Sciatic nerve (tissue), 2 donors: ENCODE data around the gene ARL14EP. TPM values are rescaled to one million over a fixed set of nuclear protein-coding genes. Genes with fewer than 3 reads are reported as not detected.

Experiments used
- ATAC-seq: fragments of 200-7000 bp; cut with Tn5 transposase; one replicate; pipeline ENCODE4 v1.9.1; 2020; ENCODE audit warnings: mild to moderate bottlenecking, moderate library complexity
- DNase-seq: peaks from one replicate; pipeline ENCODE4 v3.0.0-alpha.2; 2020; ENCODE audit warnings: low spot score
- intact Hi-C: fragments of 100-400 bp; cut with DNase I; formaldehyde crosslinking; loops from one replicate; pipeline ENCODE4 v1.14.2; 2022
- total RNA-seq: library from RNA; stranded (reverse); fragmentation: NEBNext Ultra II Directional; extraction: Animal tissue kit (Norgen Biotek cat#: 25700); gene quantifications from one replicate; pipeline ENCODE4 v1.2.1, GENCODE V29; 2021
- donor health status: DM: no; HTN: no; CAD: no.
- donor health status: DM: no; HTN: no; CAD: no.

ARL14EP gene
- total RNA-seq, 1 donor from 2014 or later = 27.5 TPM

- ATAC-seq (no peak), DNase-seq (no peak)
- intact Hi-C loops = no loop called here
These were observed 713 bp upstream of the ARL14EP start for GRCh38 chr11:30322191-30322590.

GRCh38 chr11:30326114-30326778 is 3.3 kb downstream of the ARL14EP start:
- intact Hi-C loops = no loop called here
- DNase-seq (no peak), ATAC-seq (no peak)

- intact Hi-C loops = no loop called here
- ATAC-seq (no peak), DNase-seq (no peak)
These were observed 4.0 kb downstream of the ARL14EP start for GRCh38 chr11:30326906-30327305.

DNA sequence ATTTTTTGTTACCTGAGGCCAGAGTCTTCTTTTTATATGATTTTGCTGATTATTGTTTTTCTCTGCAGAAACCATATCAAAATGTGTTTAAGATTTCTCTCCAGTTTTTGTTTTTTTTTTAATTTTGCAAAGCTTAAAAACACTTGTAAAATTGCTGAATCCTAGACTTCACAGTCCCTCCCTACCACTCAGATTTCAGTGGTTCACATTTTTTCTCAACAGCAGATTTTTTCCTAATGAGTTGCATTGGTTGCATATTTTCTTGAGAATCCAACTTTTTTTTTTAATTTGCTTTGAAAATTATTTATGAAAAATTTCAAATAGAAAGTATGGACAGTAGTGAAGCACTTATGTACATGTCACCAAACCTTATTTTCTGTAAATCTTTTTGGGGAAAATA is 5.8 kb downstream of the ARL14EP start:
- ATAC-seq = no peak
- DNase-seq = no peak
- intact Hi-C loops = no loop called here

DNA sequence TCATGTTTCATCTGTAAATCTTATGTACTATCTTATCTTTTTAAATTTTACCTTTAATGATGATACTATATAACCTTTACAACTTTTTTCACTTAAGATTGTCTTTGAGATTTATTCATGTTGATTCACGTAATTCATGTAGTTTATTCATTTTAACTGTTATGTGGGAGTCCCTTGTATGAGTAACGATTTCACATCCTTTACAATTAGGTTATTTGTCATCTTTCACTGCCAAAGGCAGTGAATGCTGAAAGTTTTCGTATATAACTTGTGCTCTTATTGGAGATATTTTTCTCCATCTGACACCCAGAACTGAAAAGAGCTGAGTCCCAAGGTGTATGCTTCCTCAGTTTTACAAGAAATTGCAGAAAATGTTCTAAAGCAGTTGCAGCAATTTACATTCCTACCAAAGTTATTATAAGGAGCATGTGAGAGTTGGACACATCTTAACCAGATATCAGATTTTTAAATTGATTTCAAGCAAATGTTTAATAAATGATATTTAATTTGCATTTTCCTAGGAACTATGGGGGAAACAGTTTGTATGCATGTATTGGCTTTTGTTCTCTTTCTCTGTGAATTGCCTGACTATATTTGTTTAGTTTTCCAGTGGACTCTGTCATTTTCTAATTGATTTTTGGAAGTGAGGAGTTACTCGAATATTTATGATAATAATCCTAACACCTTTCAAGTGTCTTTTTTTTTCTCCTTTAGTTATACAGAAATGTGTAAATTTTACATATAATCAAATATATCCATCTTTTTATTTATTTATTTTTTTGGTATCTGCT is 6.4 kb downstream of the ARL14EP start:
- intact Hi-C loops = no loop called here
- ATAC-seq (no peak), DNase-seq (no peak)

- intact Hi-C loops = no loop called here
- ATAC-seq (no peak), DNase-seq (no peak)
These were observed 10.5 kb downstream of the ARL14EP start for GRCh38 chr11:30333405-30333804.

- intact Hi-C loops = no loop called here
- DNase-seq = no peak
- peak; percentile 34 for ATAC-seq
These were observed 19.8 kb downstream of the ARL14EP start for GRCh38 chr11:30342736-30343166.

DNA sequence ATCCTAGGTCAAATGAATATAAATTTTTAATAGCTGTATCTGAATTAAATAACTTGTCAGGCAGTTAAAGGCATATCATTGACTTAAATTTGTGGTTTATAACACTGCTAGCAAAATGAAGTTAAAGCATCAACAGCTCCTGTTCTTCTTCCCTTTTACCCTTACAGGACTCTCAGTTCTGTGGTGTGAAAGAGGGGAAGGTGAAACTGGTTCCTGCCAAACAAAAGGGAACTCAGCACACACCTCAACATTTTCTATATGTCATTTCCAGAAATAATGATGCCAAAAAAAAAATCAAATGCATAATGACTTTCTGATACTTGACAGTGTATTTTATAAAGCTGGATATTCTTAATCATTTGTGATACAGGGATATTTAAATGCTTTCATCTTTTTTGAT is 21.2 kb downstream of the ARL14EP start:
- DNase-seq (no peak), ATAC-seq (no peak)
- intact Hi-C loops = no loop called here

DNA sequence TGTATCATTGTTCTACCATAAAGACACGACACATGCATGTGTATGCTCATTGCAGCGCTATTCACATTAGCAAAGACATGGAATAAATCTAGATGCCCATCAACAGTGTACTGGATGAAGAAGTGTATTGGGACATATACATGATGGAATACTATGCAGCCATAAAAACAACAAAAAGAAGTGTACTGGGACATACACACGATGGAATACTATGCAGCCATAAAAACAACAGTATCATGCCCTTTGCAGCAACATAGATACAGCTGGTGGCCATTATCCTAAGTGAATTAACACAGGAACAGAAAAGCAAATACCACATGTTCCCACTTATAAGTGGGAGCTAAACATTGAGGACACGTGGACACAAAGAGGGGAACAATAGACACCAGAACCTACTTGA is 22.7 kb downstream of the ARL14EP start:
- no peak for ATAC-seq
- no peak for DNase-seq
- intact Hi-C loops = loop anchor here (5.0 kb wide), 2 partner anchors 517 to 572 kb away; no protein-coding TSS in a partner anchor

- no peak for DNase-seq
- intact Hi-C loops = loop anchor here (5.0 kb wide), 2 partner anchors 516 to 571 kb away; no protein-coding TSS in a partner anchor
- peak; percentile 41 for ATAC-seq
These were observed 23.3 kb downstream of the ARL14EP start for GRCh38 chr11:30346068-30346688.

GRCh38 chr11:30348035-30348434 is 25.1 kb downstream of the ARL14EP start:
- intact Hi-C loops = loop anchor here (5.0 kb wide), 2 partner anchors 514 to 569 kb away; no protein-coding TSS in a partner anchor
- DNase-seq = no peak
- no peak for ATAC-seq

DNA sequence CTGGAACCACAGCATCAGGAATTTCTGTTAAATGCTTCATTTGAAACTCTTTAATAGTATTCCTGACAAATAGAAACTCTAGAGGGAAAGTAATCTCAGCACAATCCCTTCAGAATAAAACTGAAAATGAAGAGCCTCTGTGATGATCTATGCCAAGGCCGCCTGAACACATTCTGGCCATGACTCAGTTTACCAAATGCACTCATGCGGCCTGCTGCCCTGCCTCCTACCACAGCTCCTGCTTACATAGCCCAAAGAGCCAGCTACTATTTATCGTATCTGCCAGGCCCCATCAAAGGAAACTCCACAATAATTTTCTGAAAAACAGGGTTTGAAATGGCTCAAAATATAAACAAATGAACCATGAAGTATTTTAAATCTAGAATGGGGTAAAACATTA is 27.0 kb downstream of the ARL14EP start:
- ATAC-seq = no peak
- no peak for DNase-seq
- intact Hi-C loops = loop anchor here (5.0 kb wide), 2 partner anchors 512 to 567 kb away; no protein-coding TSS in a partner anchor

DNA sequence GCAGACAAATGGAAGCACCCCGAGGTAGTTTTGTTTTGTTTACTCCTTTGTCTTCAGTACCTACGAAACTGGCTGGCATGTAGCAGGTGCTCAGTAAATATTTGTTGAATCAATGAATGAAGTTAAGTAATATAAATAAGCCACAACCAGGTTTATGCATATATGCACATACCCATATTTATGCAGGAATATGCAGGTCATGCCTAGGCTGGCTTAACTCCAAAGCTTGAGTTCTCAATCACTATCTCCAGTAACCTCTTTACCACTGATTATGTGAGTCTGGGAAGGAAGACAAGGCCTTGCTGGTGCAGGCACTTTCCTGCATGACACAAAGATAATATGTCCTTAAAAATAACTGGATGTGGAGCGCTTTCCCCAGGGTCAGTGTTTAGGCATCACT is 27.5 kb downstream of the ARL14EP start:
- DNase-seq = no peak
- intact Hi-C loops = no loop called here
- ATAC-seq = no peak

DNA sequence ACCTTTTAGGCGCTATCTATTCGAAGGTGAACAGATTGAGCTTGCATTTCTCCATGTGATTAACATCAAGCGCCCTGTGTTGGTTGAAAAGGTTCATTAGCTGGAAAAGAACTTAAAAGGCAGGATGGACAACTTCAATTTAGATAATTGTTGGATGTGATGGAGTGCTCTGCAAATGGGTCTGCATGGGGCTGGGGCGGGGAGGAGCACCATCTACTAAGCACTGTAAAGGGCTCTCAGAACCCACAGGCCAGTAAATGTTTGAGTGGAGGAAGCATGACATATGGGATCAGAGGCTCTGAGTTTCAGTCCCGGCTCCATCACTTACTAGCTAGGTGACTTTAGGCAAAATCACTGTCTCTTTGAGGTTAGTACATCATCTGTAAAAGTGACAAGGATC is 28.2 kb downstream of the ARL14EP start:
- ATAC-seq (no peak), DNase-seq (no peak)
- intact Hi-C loops = no loop called here

DNA sequence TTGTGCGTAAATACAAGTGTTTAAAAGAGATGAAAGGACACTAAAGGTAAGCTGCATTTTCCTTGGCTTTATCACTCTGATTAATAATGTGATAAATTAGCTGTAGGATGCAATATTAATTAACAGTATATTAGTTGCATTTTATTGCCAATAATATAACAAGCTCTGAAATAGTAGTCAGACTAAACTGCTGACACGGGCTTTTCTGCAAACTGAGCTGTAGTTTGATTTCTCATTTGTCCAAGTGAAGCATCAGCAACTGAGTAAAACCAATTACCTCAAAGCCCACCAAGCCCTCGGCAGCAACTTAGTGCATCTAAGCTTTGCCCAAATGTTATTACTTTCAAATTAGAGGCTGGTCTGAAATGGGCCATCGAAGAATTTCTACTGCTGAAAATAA is 33.5 kb downstream of the ARL14EP start:
- ATAC-seq = no peak
- no peak for DNase-seq
- intact Hi-C loops = no loop called here

DNA sequence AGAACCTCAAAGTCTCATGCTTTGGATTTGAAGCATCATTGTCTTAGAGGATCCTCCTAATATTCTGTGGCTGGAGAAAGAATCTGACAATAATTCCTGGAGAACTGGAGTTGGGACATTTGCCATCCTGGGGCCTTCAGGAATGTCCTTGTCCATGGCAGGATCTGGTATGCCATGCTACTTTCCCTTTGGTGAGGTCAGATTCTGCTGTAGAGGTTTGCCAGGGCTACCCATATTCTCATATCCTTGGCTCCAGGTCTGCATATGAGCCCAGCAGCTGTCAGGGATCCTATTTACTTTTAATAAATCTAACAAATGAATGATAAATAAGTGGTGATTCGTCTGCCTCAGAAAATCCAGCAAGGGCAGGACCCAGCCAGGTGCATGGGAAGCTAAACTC is 35.0 kb downstream of the ARL14EP start:
- DNase-seq (no peak), ATAC-seq (no peak)
- intact Hi-C loops = no loop called here

GRCh38 chr11:30358536-30358935 is 35.6 kb downstream of the ARL14EP start:
- ATAC-seq (no peak), DNase-seq (no peak)
- intact Hi-C loops = no loop called here

DNA sequence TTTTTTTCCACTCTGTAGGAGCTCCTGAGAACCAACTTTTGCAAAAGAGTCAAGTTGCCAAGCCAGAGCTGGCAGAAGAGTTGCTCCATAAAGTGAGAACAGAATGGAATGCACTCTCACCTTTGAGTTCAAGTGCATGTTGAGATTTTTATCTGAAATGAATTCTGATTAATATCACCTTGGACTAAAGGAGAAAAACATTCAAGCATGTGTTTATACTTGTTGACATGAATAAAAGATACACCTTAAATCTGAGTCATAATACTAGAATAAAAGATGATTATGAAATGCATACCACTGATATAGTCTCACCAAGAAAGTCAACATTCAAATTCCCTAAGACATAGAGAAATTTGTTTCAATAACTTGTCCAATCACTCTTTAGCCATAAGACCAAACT is 37.8 kb downstream of the ARL14EP start:
- intact Hi-C loops = no loop called here
- ATAC-seq (no peak), DNase-seq (no peak)

GRCh38 chr11:30364139-30364836 is 41.4 kb downstream of the ARL14EP start:
- DNase-seq (no peak), ATAC-seq (no peak)
- intact Hi-C loops = no loop called here
